Testis (tissue), 3 donors: ENCODE measurements around the gene ZNF593OS. TPM values are rescaled to one million over a fixed set of nuclear protein-coding genes. Genes with fewer than 3 reads are reported as not detected.
A peak's percentile ranks its signal among the peaks of the same experiment; 100 is the strongest.

ENCODE experiments used
- DNase-seq: peaks from one replicate; pipeline ENCODE4 v3.0.0-alpha.2; 2019
- H3K27ac ChIP-seq, 2 donors: fragments of 200-600 bp; sonication (generic); one replicate each; pipeline ENCODE4 v1.5.1; 2019
- H3K27me3 ChIP-seq: fragments of 200-600 bp; sonication (generic); one replicate; pipeline ENCODE4 v1.5.1; 2019
- H3K36me3 ChIP-seq: fragments of 200-600 bp; sonication (generic); one replicate; pipeline ENCODE4 v1.5.1; 2017; ENCODE audit warnings: low read depth; ENCODE audit errors: missing control alignments
- H3K4me1 ChIP-seq: fragments of 200-600 bp; sonication (generic); one replicate; pipeline ENCODE4 v1.5.1; 2019
- H3K4me3 ChIP-seq, 2 donors: fragments of 200-600 bp; sonication (generic); one replicate each; pipeline ENCODE4 v1.5.1; 2017 to 2019
- H3K9me3 ChIP-seq: fragments of 200-600 bp; sonication (generic); one replicate; pipeline ENCODE4 v1.5.1; 2017
- POLR2A ChIP-seq: fragments of 450-650 bp; IDR thresholded peaks from one replicate; pipeline ENCODE4 v1.6.1; 2017; ENCODE audit warnings: antibody characterized with exemption, mild to moderate bottlenecking, moderate library complexity
- WGBS, 2 donors: methylation state at CpG; one replicate each; pipeline ENCODE4 v1.1.5; 2018; 5-methylcytosine and 5-hydroxymethylcytosine counted together
- intact Hi-C: fragments of 100-400 bp; cut with DNase I; formaldehyde crosslinking; loops from one replicate; pipeline ENCODE4 v1.15.1; 2023; ENCODE audit warnings: low total_unique reads
- polyA plus RNA-seq: library from polyadenylated mRNA; stranded (reverse); fragments of 350-450 nt; fragmentation: Illumina TruSeq; extraction: RNeasy Lipid Tissue Mini Kit (QIAGEN cat#74804); gene quantifications from one replicate; pipeline ENCODE4 v1.2.3, GENCODE V29; 2014; ENCODE audit warnings: low read depth, low replicate concordance; ENCODE audit not compliant: insufficient read depth
- total RNA-seq, 2 donors: library from RNA; depleted of rRNA; stranded (reverse); fragments of >200 nt; gene quantifications; one replicate each; pipeline ENCODE4 v1.2.3, GENCODE V29; 2016
- TF ChIP-seq, protein P1 (sequence below), 3 experiments: fragments of 450-650 bp in 2 of 3; fragments of 200-600 bp in 1 of 3; sonication (generic) in 1 of 3; IDR thresholded peaks; one replicate each; pipeline ENCODE4 v1.5.1; 2016 to 2019; ENCODE audit warnings: antibody characterized with exemption in 3 of 3, mild to moderate bottlenecking in 2 of 3, moderate library complexity in 1 of 3

The ZNF593OS gene
- total and polyA plus RNA-seq, 3 donors from 2014 or later = 0.62 to 1.7 TPM; not detected in 1

DNA sequence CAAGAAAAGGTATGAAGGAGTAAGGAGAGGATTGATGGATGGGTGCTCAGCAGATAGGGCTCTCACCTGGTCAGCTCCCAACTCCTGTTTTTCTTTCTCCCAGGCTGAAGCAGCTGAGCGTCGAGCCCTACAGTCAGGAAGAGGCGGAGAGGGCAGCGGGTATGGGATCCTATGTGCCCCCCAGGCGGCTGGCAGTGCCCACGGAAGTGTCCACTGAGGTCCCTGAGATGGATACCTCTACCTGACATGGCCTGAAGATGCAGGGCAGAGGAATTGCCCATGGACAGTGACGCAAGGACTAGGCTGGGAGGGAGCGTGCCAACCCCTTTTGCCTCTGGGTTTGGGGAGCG lies 1.2 kb downstream of the ZNF593OS start:
- peaks cover 12% of the 10 kb centered on the region for H3K4me1 ChIP-seq
- no peak for DNase-seq
- peak overlapping the region; percentile 71 to 91 for H3K4me3 ChIP-seq
- no peaks in the 10 kb centered on the region for H3K27me3 ChIP-seq
- H3K27ac ChIP-seq = peak overlapping the region in 1 of 2 donors; percentile 71
- H3K36me3 ChIP-seq = no peaks in the 10 kb centered on the region
- TF ChIP-seq, protein P1, sequence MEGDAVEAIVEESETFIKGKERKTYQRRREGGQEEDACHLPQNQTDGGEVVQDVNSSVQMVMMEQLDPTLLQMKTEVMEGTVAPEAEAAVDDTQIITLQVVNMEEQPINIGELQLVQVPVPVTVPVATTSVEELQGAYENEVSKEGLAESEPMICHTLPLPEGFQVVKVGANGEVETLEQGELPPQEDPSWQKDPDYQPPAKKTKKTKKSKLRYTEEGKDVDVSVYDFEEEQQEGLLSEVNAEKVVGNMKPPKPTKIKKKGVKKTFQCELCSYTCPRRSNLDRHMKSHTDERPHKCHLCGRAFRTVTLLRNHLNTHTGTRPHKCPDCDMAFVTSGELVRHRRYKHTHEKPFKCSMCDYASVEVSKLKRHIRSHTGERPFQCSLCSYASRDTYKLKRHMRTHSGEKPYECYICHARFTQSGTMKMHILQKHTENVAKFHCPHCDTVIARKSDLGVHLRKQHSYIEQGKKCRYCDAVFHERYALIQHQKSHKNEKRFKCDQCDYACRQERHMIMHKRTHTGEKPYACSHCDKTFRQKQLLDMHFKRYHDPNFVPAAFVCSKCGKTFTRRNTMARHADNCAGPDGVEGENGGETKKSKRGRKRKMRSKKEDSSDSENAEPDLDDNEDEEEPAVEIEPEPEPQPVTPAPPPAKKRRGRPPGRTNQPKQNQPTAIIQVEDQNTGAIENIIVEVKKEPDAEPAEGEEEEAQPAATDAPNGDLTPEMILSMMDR (IDR thresholded peaks at IDR 0.05) = no peak
- no peak for TF ChIP-seq POLR2A
- H3K9me3 ChIP-seq = no peaks in the 10 kb centered on the region
- intact Hi-C loops = no loop called here
- WGBS, 2 donors = 64 to 100% methylated on average over 1 to 9 of the region's 9 CpGs

DNA sequence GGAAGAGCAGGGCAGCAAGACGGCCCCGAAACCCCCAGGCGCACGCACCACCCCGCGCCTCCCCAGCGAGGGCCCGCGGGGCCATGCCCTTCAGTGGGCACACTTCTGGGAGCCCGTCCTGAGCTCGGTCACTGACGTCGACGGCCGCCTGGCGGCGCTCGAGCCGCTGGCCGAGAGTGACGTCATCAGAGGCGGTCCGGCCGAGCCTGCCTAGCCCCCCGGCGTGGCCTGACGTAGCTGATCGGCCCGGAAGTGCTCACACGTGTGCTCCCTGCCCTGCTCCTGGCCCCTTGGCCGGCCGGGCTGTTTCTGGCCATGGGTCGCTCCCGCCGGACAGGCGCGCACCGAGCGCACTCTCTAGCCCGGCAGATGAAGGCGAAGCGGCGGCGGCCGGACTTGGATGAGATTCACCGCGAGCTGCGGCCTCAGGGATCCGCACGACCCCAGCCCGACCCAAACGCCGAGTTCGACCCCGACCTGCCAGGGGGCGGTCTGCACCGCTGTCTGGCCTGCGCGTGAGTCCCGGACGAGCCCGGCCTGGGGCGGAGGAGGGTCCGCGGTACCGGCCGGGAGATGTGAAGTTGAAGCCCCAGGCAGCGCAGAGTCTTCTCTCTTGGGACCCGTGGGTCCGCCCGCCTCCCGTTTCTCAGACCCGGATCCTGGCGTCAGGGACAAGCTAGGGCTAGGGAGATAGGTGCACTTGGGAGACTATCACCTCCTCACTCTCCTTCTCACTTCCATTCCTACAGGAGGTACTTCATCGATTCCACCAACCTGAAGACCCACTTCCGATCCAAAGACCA lies 1.8 kb downstream of the ZNF593OS start, which contains the start of gene ZNF593:
ZNF593 (plus strand) TSS at position 240 of the 803 bp plus-strand sequence; CDS start at position 316, 76 bp downstream.
- peak within 1 kb of the TSS; percentile 71 to 91 for H3K4me3 ChIP-seq
- H3K27me3 ChIP-seq = no peaks in the 10 kb centered on the region
- DNase-seq = peak; percentile 96
- peak within 1 kb of the TSS; percentile 31 to 71 for H3K27ac ChIP-seq
- no peaks in the 10 kb centered on the region for H3K9me3 ChIP-seq
- peaks cover 12% of the 10 kb centered on the region for H3K4me1 ChIP-seq
- H3K36me3 ChIP-seq = no peaks in the 10 kb centered on the region
- no peak for TF ChIP-seq POLR2A
- TF ChIP-seq, protein P1 (IDR thresholded peaks at IDR 0.05) = peak; percentile 90 to 99 (median 91)
- 1% methylated on average over 26 to 34 of the region's 76 CpGs for WGBS, 2 donors
- intact Hi-C loops = loop anchor here (10.0 kb wide), 1 partner anchor 55 kb away; the partner anchor contains the start of gene PDIK1L

DNA sequence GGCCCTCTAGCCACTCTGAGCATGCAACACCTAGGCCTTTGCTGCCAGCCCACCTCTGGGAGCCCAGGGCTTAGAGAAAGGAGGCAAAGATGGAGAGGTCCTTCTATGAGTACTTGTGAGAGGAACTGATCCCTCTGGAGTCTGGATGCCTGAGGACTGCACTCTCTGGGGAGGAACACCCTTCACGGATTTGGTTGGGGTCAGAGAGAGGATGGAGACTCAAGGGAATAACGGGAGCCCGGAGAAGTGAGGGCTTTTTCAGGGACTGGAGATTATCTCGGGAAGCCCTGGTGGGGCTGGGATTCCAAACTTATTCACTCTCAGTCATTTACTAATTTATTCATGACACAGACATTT lies 2.5 kb downstream of the ZNF593OS start:
- no peaks in the 10 kb centered on the region for H3K36me3 ChIP-seq
- H3K27me3 ChIP-seq = no peaks in the 10 kb centered on the region
- peak overlapping the region; percentile 71 to 91 for H3K4me3 ChIP-seq
- intact Hi-C loops = loop anchor here (10.0 kb wide), 1 partner anchor 54 kb away; the partner anchor contains the start of gene PDIK1L
- H3K27ac ChIP-seq = peak overlapping the region; percentile 31 to 71
- H3K9me3 ChIP-seq = no peaks in the 10 kb centered on the region
- TF ChIP-seq, protein P1 (IDR thresholded peaks at IDR 0.05) = no peak
- no peak for TF ChIP-seq POLR2A
- 24 to 44% methylated on average over 4 of the region's 4 CpGs for WGBS, 2 donors
- DNase-seq = no peak
- peaks cover 12% of the 10 kb centered on the region for H3K4me1 ChIP-seq

DNA sequence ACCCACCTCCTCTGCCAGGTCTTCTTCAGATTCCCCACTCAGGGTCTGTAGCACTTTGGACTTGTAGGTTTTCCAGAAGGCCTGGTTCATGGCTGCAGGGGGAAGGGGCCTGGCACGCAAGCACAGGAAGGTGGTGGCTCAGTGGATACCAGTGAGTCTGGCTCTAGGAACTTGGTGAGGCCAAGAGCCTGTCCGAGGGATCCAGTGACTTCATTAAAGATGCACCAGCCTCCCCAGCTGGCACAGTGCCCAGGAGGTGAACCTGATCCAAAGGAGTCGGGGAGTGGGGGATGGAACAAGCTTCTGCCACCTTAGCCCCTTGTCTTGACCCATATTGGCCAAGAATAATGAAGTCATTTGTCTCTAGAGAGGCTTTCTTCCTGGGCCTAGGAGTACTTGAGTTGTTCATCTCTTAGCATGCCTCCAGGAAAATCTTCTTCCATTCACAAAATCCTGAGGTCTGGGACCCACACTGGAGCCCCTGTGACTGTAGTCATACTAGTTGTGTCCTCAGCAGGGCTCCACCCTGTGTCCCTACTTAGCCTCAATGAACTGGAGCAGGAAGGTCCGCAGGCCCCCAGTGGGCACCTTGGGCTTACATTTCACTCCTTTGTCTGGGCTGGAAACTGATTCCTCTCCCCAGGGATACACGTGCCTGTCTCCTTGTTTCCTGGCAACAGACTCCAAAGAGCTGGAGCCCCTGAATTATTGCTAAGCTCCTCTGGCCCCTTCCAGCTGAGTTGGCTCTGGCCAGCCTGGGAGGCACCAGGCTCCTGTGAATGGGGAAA lies 3.0 kb downstream of the ZNF593OS start, which contains the start of gene C1orf232:
C1orf232 (minus strand) TSS at position 554 of the 788 bp plus-strand sequence; CDS start at position 90, 464 bp downstream.
- Histone ChIP-seq H3K27ac (peak within 1 kb of the TSS; percentile 31 to 71), H3K9me3 (no peaks in the 10 kb centered on the region), H3K27me3 (no peaks in the 10 kb centered on the region), H3K4me3 (peak within 1 kb of the TSS; percentile 71 to 91), H3K36me3 (no peaks in the 10 kb centered on the region), H3K4me1 (peaks cover 12% of the 10 kb centered on the region)
- intact Hi-C loops = loop anchor here (10.0 kb wide), 1 partner anchor 54 kb away; the partner anchor contains the start of gene PDIK1L
- WGBS, 2 donors = 63 to 78% methylated on average over 5 of the region's 5 CpGs
- DNase-seq = no peak
- TF ChIP-seq, protein P1 (IDR thresholded peaks at IDR 0.05) = no peak
- TF ChIP-seq POLR2A = no peak
